Liver (tissue), 9 donors: ENCODE data around the gene GALNTL6. TPM values are rescaled to one million over a fixed set of nuclear protein-coding genes. Genes with fewer than 3 reads are reported as not detected.

Experiments
- DNase-seq: peaks from one replicate; pipeline ENCODE4 v3.0.0-alpha.2; 2017; ENCODE audit warnings: low spot score
- H3K27ac ChIP-seq, 2 donors: one replicate each; pipeline ENCODE4 v1.7.0; 2013; ENCODE audit warnings: inconsistent platforms in 2 of 2, low read length in 2 of 2, control low read depth in 1 of 2, low read depth in 1 of 2, mild to moderate bottlenecking in 1 of 2
- H3K27me3 ChIP-seq, 4 donors: one replicate each; pipeline versions ENCODE4 v1.6.1 to v1.7.0; 2013; ENCODE audit warnings: low read length in 3 of 4, inconsistent platforms in 1 of 4, mild to moderate bottlenecking in 1 of 4, moderate library complexity in 1 of 4; ENCODE audit not compliant: control insufficient read depth in 4 of 4, insufficient read depth in 4 of 4
- H3K36me3 ChIP-seq, 4 donors: one replicate each; pipeline versions ENCODE4 v1.6.1 to v1.7.0; 2013; ENCODE audit warnings: low read length in 3 of 4, mild to moderate bottlenecking in 3 of 4, low read depth in 1 of 4, moderate library complexity in 1 of 4; ENCODE audit not compliant: control insufficient read depth in 4 of 4, insufficient read depth in 3 of 4
- H3K4me1 ChIP-seq, 4 donors: one replicate each; pipeline versions ENCODE4 v1.6.1 to v1.7.0; 2013; ENCODE audit warnings: low read length in 3 of 4, mild to moderate bottlenecking in 3 of 4, moderate library complexity in 1 of 4; ENCODE audit not compliant: control insufficient read depth in 4 of 4, insufficient read depth in 4 of 4
- H3K4me3 ChIP-seq, 3 donors: one replicate each; pipeline versions ENCODE4 v1.6.1 to v1.7.0; 2013; ENCODE audit warnings: low read length in 3 of 3, control low read depth in 1 of 3, low read depth in 1 of 3, mild to moderate bottlenecking in 1 of 3
- H3K9ac ChIP-seq, 2 donors: one replicate each; pipeline ENCODE4 v1.7.0; 2013; ENCODE audit warnings: low read length in 2 of 2, mild to moderate bottlenecking in 2 of 2, moderate library complexity in 2 of 2, control low read depth in 1 of 2, low read depth in 1 of 2
- H3K9me3 ChIP-seq, 4 donors: one replicate each; pipeline versions ENCODE4 v1.6.1 to v1.7.0; 2013; ENCODE audit warnings: low read length in 3 of 4; ENCODE audit not compliant: control insufficient read depth in 4 of 4
- EGR1 ChIP-seq, 2 donors: IDR thresholded peaks; 2 replicates each; pipeline ENCODE4 v1.6.1; 2016 to 2018; ENCODE audit warnings: antibody characterized with exemption in 2 of 2, low read depth in 2 of 2
- FOXA1 ChIP-seq: IDR thresholded peaks from 2 replicates; pipeline ENCODE4 v1.6.1; 2016; ENCODE audit warnings: antibody characterized with exemption
- FOXA2 ChIP-seq: IDR thresholded peaks from 2 replicates; pipeline ENCODE4 v1.6.1; 2016; ENCODE audit warnings: antibody characterized with exemption
- GABPA ChIP-seq, 2 donors: IDR thresholded peaks in 1 of 2; conservative IDR thresholded peaks in 1 of 2; 2 replicates each; pipeline ENCODE4 v1.6.1; 2016; ENCODE audit warnings: antibody characterized with exemption in 2 of 2, mild to moderate bottlenecking in 1 of 2, moderate library complexity in 1 of 2
- HNF4A ChIP-seq, 2 donors: conservative IDR thresholded peaks; 2 replicates each; pipeline ENCODE4 v1.6.1; 2016; ENCODE audit warnings: antibody characterized with exemption in 2 of 2, mild to moderate bottlenecking in 2 of 2
- HNF4G ChIP-seq: IDR thresholded peaks from 2 replicates; pipeline ENCODE4 v1.6.1; 2016; ENCODE audit warnings: antibody characterized with exemption
- JUND ChIP-seq, 2 donors: IDR thresholded peaks; 2 replicates each; pipeline ENCODE4 v1.6.1; 2016; ENCODE audit warnings: antibody characterized with exemption in 2 of 2
- NR2F2 ChIP-seq: IDR thresholded peaks from 2 replicates; pipeline ENCODE4 v1.6.1; 2016; ENCODE audit warnings: antibody characterized with exemption
- RXRA ChIP-seq, 2 donors: IDR thresholded peaks; 2 replicates each; pipeline ENCODE4 v1.6.1; 2017 to 2018; ENCODE audit warnings: antibody characterized with exemption in 2 of 2, mild to moderate bottlenecking in 1 of 2
- SP1 ChIP-seq: IDR thresholded peaks from 2 replicates; pipeline ENCODE4 v1.6.1; 2018; ENCODE audit warnings: antibody characterized with exemption, mild to moderate bottlenecking
- TAF1 ChIP-seq: conservative IDR thresholded peaks from 2 replicates; pipeline ENCODE4 v1.6.1; 2016; ENCODE audit warnings: antibody characterized with exemption, mild to moderate bottlenecking
- YY1 ChIP-seq: IDR thresholded peaks from 2 replicates; pipeline ENCODE4 v1.6.1; 2016; ENCODE audit warnings: antibody characterized with exemption, mild to moderate bottlenecking
- WGBS: extraction: QIAGEN DNeasy Blood & Tissue Kit; methylation state at CpG from one replicate; pipeline ENCODE4 v1.1.7; 2013; 5-methylcytosine and 5-hydroxymethylcytosine counted together
- polyA plus RNA-seq, 2 donors: library from polyadenylated mRNA; stranded (reverse) in 1 of 2; unstranded in 1 of 2; fragments of 200-250 nt in 1 of 2; fragments of >200 nt in 1 of 2; fragmentation: Nextera tagmentation in 1 of 2; extraction: Ambion mirVana in 1 of 2; gene quantifications; one replicate each; pipeline versions ENCODE4 v1.2.1 to v1.2.3, GENCODE V29; 2013 to 2015
- total RNA-seq, 2 donors: library from RNA; depleted of rRNA; stranded (reverse); fragments of >200 nt; gene quantifications; one replicate each; pipeline ENCODE4 v1.2.3, GENCODE V29; 2014
- TF ChIP-seq, protein P1 (sequence below): fragments of 150-350 bp; IDR thresholded peaks from 2 replicates; pipeline ENCODE4 v1.5.1; 2017; ENCODE audit warnings: improper control_type of control experiment, low read depth, low read length; ENCODE audit not compliant: missing input control
- TF ChIP-seq, protein P2 (sequence below): IDR thresholded peaks from 2 replicates; pipeline ENCODE4 v1.6.1; 2016; ENCODE audit warnings: antibody characterized with exemption
- TF ChIP-seq, protein P3 (sequence below): IDR thresholded peaks from 2 replicates; pipeline ENCODE4 v1.6.1; 2016; ENCODE audit warnings: antibody characterized with exemption
- TF ChIP-seq, protein P4 (sequence below): IDR thresholded peaks from 2 replicates; pipeline ENCODE4 v1.6.1; 2016; ENCODE audit warnings: antibody characterized with exemption, mild to moderate bottlenecking
- TF ChIP-seq, protein P5 (sequence below): IDR thresholded peaks from 2 replicates; pipeline ENCODE4 v1.6.1; 2016; ENCODE audit warnings: antibody characterized with exemption
- donor health status: healthy.
- donor health status: healthy.
- donor health status: healthy.
- donor health status: healthy.
- donor health status: healthy.

The GALNTL6 gene
- total and polyA plus RNA-seq, 4 donors: 0.06 to 0.08 TPM; not detected in 2

DNA sequence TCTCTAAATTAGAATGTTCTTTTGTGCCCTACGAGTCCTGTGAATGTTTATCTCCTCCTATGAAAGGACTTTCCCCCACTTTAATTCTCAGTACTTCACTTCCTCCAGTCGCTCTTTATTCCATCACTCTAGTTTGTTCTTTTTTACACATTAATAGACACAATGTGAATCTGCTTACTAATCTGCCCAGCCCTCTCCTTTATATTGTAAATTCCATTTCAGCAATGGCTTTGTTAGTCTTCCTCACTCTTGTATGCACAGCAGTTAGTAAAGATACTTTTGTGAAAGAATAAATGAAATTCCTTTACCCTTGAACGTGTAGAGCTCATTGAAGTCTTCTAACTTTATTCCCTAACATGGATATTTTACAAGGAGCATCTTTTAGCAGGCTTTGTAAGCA is 255.3 kb downstream of the GALNTL6 start:
- no peak for DNase-seq
- Histone ChIP-seq H3K27ac (no peak overlapping the region), H3K9ac (no peak overlapping the region), H3K36me3 (no peaks in the 10 kb centered on the region), H3K4me3 (no peak overlapping the region), H3K9me3 (no peaks in the 10 kb centered on the region), H3K27me3 (no peaks in the 10 kb centered on the region), H3K4me1 (no peaks in the 10 kb centered on the region)
- 45% methylated on average over 3 of the region's 3 CpGs for WGBS
- no peak for TF ChIP-seq SP1
- TF ChIP-seq, protein P1, sequence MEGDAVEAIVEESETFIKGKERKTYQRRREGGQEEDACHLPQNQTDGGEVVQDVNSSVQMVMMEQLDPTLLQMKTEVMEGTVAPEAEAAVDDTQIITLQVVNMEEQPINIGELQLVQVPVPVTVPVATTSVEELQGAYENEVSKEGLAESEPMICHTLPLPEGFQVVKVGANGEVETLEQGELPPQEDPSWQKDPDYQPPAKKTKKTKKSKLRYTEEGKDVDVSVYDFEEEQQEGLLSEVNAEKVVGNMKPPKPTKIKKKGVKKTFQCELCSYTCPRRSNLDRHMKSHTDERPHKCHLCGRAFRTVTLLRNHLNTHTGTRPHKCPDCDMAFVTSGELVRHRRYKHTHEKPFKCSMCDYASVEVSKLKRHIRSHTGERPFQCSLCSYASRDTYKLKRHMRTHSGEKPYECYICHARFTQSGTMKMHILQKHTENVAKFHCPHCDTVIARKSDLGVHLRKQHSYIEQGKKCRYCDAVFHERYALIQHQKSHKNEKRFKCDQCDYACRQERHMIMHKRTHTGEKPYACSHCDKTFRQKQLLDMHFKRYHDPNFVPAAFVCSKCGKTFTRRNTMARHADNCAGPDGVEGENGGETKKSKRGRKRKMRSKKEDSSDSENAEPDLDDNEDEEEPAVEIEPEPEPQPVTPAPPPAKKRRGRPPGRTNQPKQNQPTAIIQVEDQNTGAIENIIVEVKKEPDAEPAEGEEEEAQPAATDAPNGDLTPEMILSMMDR: no peak
- no peak for TF ChIP-seq EGR1 (IDR thresholded peaks at IDR 0.05; ENCODE audit: low read depth in 2 of 2)
- no peak for TF ChIP-seq FOXA2
- no peak for TF ChIP-seq NR2F2
- TF ChIP-seq JUND (IDR thresholded peaks at IDR 0.05): no peak
- no peak for TF ChIP-seq FOXA1
- TF ChIP-seq, protein P2, sequence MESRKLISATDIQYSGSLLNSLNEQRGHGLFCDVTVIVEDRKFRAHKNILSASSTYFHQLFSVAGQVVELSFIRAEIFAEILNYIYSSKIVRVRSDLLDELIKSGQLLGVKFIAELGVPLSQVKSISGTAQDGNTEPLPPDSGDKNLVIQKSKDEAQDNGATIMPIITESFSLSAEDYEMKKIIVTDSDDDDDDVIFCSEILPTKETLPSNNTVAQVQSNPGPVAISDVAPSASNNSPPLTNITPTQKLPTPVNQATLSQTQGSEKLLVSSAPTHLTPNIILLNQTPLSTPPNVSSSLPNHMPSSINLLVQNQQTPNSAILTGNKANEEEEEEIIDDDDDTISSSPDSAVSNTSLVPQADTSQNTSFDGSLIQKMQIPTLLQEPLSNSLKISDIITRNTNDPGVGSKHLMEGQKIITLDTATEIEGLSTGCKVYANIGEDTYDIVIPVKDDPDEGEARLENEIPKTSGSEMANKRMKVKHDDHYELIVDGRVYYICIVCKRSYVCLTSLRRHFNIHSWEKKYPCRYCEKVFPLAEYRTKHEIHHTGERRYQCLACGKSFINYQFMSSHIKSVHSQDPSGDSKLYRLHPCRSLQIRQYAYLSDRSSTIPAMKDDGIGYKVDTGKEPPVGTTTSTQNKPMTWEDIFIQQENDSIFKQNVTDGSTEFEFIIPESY: no peak
- TF ChIP-seq TAF1: no peak
- TF ChIP-seq, protein P3, sequence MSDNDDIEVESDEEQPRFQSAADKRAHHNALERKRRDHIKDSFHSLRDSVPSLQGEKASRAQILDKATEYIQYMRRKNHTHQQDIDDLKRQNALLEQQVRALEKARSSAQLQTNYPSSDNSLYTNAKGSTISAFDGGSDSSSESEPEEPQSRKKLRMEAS: no peak
- TF ChIP-seq GABPA (IDR thresholded peaks at IDR 0.05 in 1 of 2, conservative IDR thresholded peaks at IDR 0.05 in 1 of 2): no peak
- no peak for TF ChIP-seq YY1
- TF ChIP-seq, protein P4, sequence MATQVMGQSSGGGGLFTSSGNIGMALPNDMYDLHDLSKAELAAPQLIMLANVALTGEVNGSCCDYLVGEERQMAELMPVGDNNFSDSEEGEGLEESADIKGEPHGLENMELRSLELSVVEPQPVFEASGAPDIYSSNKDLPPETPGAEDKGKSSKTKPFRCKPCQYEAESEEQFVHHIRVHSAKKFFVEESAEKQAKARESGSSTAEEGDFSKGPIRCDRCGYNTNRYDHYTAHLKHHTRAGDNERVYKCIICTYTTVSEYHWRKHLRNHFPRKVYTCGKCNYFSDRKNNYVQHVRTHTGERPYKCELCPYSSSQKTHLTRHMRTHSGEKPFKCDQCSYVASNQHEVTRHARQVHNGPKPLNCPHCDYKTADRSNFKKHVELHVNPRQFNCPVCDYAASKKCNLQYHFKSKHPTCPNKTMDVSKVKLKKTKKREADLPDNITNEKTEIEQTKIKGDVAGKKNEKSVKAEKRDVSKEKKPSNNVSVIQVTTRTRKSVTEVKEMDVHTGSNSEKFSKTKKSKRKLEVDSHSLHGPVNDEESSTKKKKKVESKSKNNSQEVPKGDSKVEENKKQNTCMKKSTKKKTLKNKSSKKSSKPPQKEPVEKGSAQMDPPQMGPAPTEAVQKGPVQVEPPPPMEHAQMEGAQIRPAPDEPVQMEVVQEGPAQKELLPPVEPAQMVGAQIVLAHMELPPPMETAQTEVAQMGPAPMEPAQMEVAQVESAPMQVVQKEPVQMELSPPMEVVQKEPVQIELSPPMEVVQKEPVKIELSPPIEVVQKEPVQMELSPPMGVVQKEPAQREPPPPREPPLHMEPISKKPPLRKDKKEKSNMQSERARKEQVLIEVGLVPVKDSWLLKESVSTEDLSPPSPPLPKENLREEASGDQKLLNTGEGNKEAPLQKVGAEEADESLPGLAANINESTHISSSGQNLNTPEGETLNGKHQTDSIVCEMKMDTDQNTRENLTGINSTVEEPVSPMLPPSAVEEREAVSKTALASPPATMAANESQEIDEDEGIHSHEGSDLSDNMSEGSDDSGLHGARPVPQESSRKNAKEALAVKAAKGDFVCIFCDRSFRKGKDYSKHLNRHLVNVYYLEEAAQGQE: no peak
- no peak for TF ChIP-seq HNF4G
- TF ChIP-seq, protein P5, sequence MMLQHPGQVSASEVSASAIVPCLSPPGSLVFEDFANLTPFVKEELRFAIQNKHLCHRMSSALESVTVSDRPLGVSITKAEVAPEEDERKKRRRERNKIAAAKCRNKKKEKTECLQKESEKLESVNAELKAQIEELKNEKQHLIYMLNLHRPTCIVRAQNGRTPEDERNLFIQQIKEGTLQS: no peak
- no peak for TF ChIP-seq HNF4A (conservative IDR thresholded peaks at IDR 0.05)

DNA sequence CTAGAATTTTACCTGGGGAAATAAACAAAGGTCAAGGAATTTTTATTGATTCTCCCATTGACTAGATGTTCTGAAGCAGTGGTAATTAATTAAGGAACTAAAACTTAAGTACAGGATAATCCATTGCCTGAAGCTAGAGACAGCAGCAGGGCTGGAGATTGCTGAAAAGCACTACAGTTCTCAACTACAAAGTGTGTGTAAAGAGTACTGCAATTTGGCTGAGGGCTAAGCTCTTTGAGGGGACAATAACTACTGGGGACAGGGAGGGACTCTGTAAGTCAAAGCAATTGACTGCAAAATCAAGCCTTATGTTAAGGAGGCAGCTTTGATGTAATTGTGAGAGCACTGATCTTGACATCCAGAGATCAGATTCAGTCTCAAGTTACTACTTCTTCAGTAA is 260.4 kb downstream of the GALNTL6 start:
- H3K4me1 ChIP-seq: no peaks in the 10 kb centered on the region
- H3K9ac ChIP-seq: no peak overlapping the region
- no peak overlapping the region for H3K4me3 ChIP-seq
- TF ChIP-seq, protein P2: no peak
- TF ChIP-seq EGR1 (IDR thresholded peaks at IDR 0.05; ENCODE audit: low read depth in 2 of 2): no peak
- no peak for TF ChIP-seq YY1
- no peak for TF ChIP-seq RXRA (IDR thresholded peaks at IDR 0.05)
- no peak for TF ChIP-seq NR2F2
- TF ChIP-seq, protein P5: no peak
- TF ChIP-seq, protein P3: no peak
- TF ChIP-seq FOXA2: no peak
- TF ChIP-seq, protein P4: no peak
- no peak for TF ChIP-seq FOXA1
- no peak for TF ChIP-seq HNF4G
- no peak for TF ChIP-seq HNF4A (conservative IDR thresholded peaks at IDR 0.05)
- TF ChIP-seq TAF1: no peak

More for the DNA sequence above, 260.4 kb downstream of the GALNTL6 start:
- Histone ChIP-seq H3K27me3 (no peaks in the 10 kb centered on the region), H3K36me3 (no peaks in the 10 kb centered on the region), H3K9me3 (no peaks in the 10 kb centered on the region), H3K27ac (no peak overlapping the region)
- DNase-seq: no peak
